Peyer's patch (tissue), 4 donors: ENCODE measurements around the gene CHST6.

Experiments
- CTCF ChIP-seq, 6 experiments: fragments of 450-650 bp in 4 of 6; fragments of 200-600 bp in 2 of 6; sonication (generic) in 1 of 6; IDR thresholded peaks; one replicate each; pipeline ENCODE4 v1.5.1; 2017 to 2019; ENCODE audit warnings: antibody characterized with exemption in 6 of 6, mild to moderate bottlenecking in 3 of 6, moderate library complexity in 1 of 6
- POLR2A ChIP-seq, 2 donors: fragments of 450-650 bp; IDR thresholded peaks; one replicate each; pipeline ENCODE4 v1.5.1; 2017; ENCODE audit warnings: antibody characterized with exemption in 2 of 2, mild to moderate bottlenecking in 2 of 2, moderate library complexity in 2 of 2

GRCh38 chr16:75477680-75478473 is 17.4 kb downstream of the CHST6 start:
- TF ChIP-seq CTCF (IDR thresholded peaks at IDR 0.05) = no peak
- TF ChIP-seq POLR2A (IDR thresholded peaks at IDR 0.05) = no peak
